Adrenal gland (tissue), 5 donors: ENCODE data around the gene CRK.

Source experiments
- CTCF ChIP-seq, 6 experiments: fragments of 450-650 bp in 4 of 6; fragments of 200-600 bp in 2 of 6; sonication (generic) in 1 of 6; IDR thresholded peaks; 1 replicate in 5 of 6; 2 replicates in 1 of 6; pipeline versions ENCODE4 v1.5.1 to v1.8.0; 2016 to 2021; ENCODE audit warnings: antibody characterized with exemption in 6 of 6, mild to moderate bottlenecking in 2 of 6, moderate library complexity in 1 of 6
- POLR2A ChIP-seq, 2 donors: fragments of 450-650 bp; IDR thresholded peaks; one replicate each; pipeline ENCODE4 v1.6.1; 2017; ENCODE audit warnings: antibody characterized with exemption in 2 of 2, mild to moderate bottlenecking in 2 of 2, moderate library complexity in 1 of 2
- donor health status: DM: no; HTN: no; CAD: no.

DNA sequence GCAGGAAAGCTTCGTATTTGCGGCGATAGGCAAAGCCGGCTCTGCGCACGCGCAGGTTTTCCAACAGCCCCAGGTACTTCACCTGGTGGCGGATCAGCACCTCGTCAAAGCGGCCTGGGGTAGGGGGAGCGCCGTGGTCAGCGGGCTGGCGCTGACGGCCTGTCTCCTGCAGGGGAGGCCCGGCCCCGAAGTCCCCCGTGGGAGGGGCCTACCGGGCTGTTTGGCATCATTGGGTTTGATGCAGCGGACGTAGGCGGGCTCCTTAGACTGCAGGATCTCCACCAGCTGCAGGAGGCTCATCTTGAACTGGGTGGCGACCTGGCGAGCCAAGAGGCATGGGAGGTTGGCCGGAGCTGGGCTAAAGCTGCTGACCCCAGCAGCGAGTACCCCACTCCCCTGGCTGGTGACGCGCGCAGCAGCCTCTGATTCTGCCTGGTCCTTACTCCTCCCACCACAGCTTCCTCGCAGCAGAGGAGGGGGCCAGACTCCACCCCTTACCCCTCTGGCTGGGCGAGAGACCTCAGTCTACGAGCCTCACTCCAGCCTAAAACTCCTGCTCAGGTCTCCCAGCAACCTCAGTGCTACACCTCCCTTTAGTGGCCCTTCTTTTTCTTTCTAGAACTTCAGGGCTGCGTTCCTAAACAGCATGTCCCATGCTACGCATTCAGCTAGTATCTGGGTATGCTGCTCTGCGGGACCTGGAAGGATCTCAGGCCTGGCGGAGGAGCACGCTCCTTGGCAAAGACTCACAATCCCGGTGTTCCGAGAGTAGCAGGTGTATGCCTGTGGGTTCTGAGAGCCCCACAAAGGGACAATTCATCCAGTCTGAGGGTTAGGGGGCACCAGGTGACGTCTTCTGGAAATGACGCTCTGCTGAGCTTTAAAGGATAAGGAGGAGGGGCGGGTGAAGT is 16.1 kb upstream of the CRK start:
- TF ChIP-seq CTCF (IDR thresholded peaks at IDR 0.05) (no peak), POLR2A (IDR thresholded peaks at IDR 0.05) (no peak)
